Osteocyte (in vitro differentiated cells): ENCODE measurements around the gene EDIL3. TPM values are rescaled to one million over a fixed set of nuclear protein-coding genes. Genes with fewer than 3 reads are reported as not detected.
"Not testable (repeated sequence)": the region's sequence is repeated elsewhere in the genome, so short reads cannot be mapped to it uniquely, and the experiment has no call there.

ENCODE experiments used
- DNase-seq: peaks from one replicate; pipeline ENCODE4 v3.0.0; 2021; ENCODE audit warnings: mixed read lengths; ENCODE audit not compliant: unreplicated experiment; ENCODE audit errors: extremely low spot score
- H3K27ac Mint-ChIP-seq: one replicate; pipeline ENCODE4 v1.8.0; 2021; ENCODE audit warnings: mild to moderate bottlenecking, mixed read lengths; ENCODE audit not compliant: unreplicated experiment
- H3K27me3 Mint-ChIP-seq: one replicate; pipeline ENCODE4 v1.8.0; 2021; ENCODE audit warnings: mixed read lengths; ENCODE audit not compliant: unreplicated experiment
- H3K36me3 Mint-ChIP-seq: one replicate; pipeline ENCODE4 v1.8.0; 2021; ENCODE audit warnings: mixed read lengths; ENCODE audit not compliant: unreplicated experiment
- H3K4me1 Mint-ChIP-seq: one replicate; pipeline ENCODE4 v1.8.0; 2021; ENCODE audit warnings: mixed read lengths; ENCODE audit not compliant: unreplicated experiment
- H3K4me3 Mint-ChIP-seq: one replicate; pipeline ENCODE4 v1.8.0; 2021; ENCODE audit warnings: mild to moderate bottlenecking, moderate library complexity, mixed read lengths; ENCODE audit not compliant: unreplicated experiment
- H3K9me3 Mint-ChIP-seq: one replicate; pipeline ENCODE4 v1.8.0; 2021; ENCODE audit warnings: mixed read lengths; ENCODE audit not compliant: unreplicated experiment
- total RNA-seq: library from RNA; stranded (reverse); gene quantifications from 2 replicates; pipeline ENCODE4 v1.2.1, GENCODE V29; 2021
- TF ChIP-seq, protein P1 (sequence below): fragments of 200-600 bp; sonication (generic); IDR thresholded peaks from 2 replicates; pipeline ENCODE4 v1.5.0; 2021; ENCODE audit warnings: antibody characterized with exemption, mild to moderate bottlenecking, moderate library complexity

The EDIL3 gene
- total RNA-seq, 1 donor from 2014 or later: 470 TPM

DNA sequence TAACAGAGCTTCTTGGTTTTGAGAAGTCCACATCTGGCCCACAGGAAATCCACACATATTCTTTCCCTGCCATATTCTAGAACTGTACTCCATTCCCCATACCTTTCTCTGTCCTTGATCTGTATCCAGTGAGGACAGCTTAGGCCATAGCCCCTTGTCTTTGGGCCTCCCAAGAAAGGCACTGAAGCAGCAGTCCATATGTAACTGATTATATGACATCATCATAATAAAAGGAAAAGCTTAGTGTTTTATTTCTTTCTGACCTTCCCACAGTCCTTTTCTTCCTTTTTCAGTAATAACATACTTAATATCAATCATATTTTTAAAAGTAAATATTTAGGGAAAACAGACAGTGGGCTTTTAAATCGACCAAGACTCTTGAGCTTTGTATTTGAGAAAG is 222.0 kb downstream of the EDIL3 start:
- no peak for DNase-seq
- H3K27me3 Mint-ChIP-seq: no peaks in the 10 kb centered on the region
- peaks cover 12% of the 10 kb centered on the region for H3K36me3 Mint-ChIP-seq
- H3K4me1 Mint-ChIP-seq: peaks cover 4% of the 10 kb centered on the region
- H3K9me3 Mint-ChIP-seq: no peaks in the 10 kb centered on the region
- TF ChIP-seq, protein P1, sequence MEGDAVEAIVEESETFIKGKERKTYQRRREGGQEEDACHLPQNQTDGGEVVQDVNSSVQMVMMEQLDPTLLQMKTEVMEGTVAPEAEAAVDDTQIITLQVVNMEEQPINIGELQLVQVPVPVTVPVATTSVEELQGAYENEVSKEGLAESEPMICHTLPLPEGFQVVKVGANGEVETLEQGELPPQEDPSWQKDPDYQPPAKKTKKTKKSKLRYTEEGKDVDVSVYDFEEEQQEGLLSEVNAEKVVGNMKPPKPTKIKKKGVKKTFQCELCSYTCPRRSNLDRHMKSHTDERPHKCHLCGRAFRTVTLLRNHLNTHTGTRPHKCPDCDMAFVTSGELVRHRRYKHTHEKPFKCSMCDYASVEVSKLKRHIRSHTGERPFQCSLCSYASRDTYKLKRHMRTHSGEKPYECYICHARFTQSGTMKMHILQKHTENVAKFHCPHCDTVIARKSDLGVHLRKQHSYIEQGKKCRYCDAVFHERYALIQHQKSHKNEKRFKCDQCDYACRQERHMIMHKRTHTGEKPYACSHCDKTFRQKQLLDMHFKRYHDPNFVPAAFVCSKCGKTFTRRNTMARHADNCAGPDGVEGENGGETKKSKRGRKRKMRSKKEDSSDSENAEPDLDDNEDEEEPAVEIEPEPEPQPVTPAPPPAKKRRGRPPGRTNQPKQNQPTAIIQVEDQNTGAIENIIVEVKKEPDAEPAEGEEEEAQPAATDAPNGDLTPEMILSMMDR: no peak
- H3K27ac Mint-ChIP-seq: no peak overlapping the region
- H3K4me3 Mint-ChIP-seq: no peak overlapping the region

GRCh38 chr5:84160650-84161049 is 224.0 kb downstream of the EDIL3 start:
- not testable (repeated sequence) for DNase-seq, H3K4me1 Mint-ChIP-seq, H3K4me3 Mint-ChIP-seq, H3K27ac Mint-ChIP-seq, H3K27me3 Mint-ChIP-seq, H3K9me3 Mint-ChIP-seq
- H3K36me3 Mint-ChIP-seq: peaks cover 12% of the 10 kb centered on the region

GRCh38 chr5:84149094-84149493 is 235.6 kb downstream of the EDIL3 start:
- H3K4me1 Mint-ChIP-seq: peaks cover 10% of the 10 kb centered on the region
- H3K27ac Mint-ChIP-seq: no peak overlapping the region
- DNase-seq: no peak
- H3K36me3 Mint-ChIP-seq: peaks cover 12% of the 10 kb centered on the region
- H3K27me3 Mint-ChIP-seq: no peaks in the 10 kb centered on the region
- TF ChIP-seq, protein P1: no peak
- H3K4me3 Mint-ChIP-seq: no peak overlapping the region
- no peaks in the 10 kb centered on the region for H3K9me3 Mint-ChIP-seq

- H3K27ac Mint-ChIP-seq: no peak overlapping the region
Measured at GRCh38 chr5:84148651-84149050, 236.0 kb downstream of the EDIL3 start.

GRCh38 chr5:84137541-84137940 is 247.1 kb downstream of the EDIL3 start:
- H3K4me3 Mint-ChIP-seq: no peak overlapping the region
- no peaks in the 10 kb centered on the region for H3K9me3 Mint-ChIP-seq
- DNase-seq: no peak
- H3K4me1 Mint-ChIP-seq: peaks cover 10% of the 10 kb centered on the region
- no peaks in the 10 kb centered on the region for H3K27me3 Mint-ChIP-seq
- TF ChIP-seq, protein P1: no peak
- H3K36me3 Mint-ChIP-seq: peaks cover 14% of the 10 kb centered on the region
- no peak overlapping the region for H3K27ac Mint-ChIP-seq

More at GRCh38 chr5:84148651-84149050, 236.0 kb downstream of the EDIL3 start:
- no peaks in the 10 kb centered on the region for H3K27me3 Mint-ChIP-seq
- H3K9me3 Mint-ChIP-seq: no peaks in the 10 kb centered on the region
- no peak overlapping the region for H3K4me3 Mint-ChIP-seq
- TF ChIP-seq, protein P1: no peak
- DNase-seq: no peak
- H3K4me1 Mint-ChIP-seq: peaks cover 10% of the 10 kb centered on the region
- H3K36me3 Mint-ChIP-seq: peaks cover 9% of the 10 kb centered on the region

DNA sequence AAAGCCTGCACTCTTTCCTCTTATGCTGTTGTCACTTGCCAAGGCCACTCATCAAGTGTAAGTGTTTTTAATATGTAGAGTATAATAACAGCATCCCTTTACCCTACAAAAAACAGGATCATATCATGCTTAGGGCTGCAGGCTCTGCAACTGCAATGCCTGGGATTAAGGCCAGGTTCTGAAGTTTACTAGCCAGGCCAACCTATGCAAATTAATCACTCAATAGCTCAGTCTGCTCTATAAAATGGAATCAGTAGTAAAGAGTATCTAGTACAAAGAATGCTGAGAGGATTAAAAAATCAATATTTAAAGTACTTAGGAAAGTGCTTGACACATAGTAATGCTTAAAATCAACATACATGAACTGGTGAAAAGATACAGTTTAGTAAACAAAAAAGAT is 253.3 kb downstream of the EDIL3 start:
- no peak for DNase-seq
- H3K27ac Mint-ChIP-seq: no peak overlapping the region
- H3K4me3 Mint-ChIP-seq: no peak overlapping the region
- peaks cover 30% of the 10 kb centered on the region for H3K36me3 Mint-ChIP-seq
- H3K4me1 Mint-ChIP-seq: peaks cover 15% of the 10 kb centered on the region
- no peaks in the 10 kb centered on the region for H3K27me3 Mint-ChIP-seq
- TF ChIP-seq, protein P1: no peak
- peaks cover 6% of the 10 kb centered on the region for H3K9me3 Mint-ChIP-seq
